ENCODE measurements around the gene SELENOO.

DNA sequence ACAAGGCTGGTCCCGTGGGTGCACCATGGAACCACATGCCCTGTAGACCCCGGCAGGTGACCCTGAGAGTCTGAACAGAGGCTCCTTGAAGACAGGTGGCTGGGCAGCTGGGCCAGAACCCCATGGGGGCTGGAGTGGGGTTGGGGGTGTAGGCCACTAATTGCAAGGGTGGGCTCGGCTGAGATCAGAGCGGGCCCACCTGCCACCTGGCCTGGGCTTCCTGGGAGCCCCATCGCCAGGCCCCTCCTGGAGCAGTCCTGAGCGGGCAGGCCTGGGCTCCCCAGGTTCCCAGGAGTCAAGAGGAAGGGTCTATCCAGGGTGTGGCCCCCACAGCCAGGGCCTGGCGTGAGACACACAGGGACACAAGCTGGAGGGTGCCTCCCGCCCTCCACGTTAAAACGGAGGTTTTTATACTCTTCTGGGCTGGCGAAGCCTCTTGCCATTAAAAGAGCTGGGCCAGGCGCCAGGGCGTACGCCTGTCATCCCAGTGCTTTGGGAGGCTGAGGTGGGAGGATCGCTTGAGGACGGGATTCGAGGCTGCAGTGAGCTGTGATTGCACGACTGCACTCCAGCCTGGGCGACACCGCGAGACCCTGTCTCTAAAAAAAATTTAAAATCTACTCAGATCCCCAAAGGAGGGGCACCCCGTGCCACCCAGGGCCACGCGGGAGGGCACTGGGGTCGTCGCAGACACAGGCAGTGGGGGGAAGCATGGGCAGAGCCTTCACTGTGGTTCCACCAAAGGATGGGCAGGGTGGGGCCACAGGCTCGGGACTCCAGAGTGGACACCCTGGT, 19.9 kb upstream of the SELENOO start:
- TF ChIP-seq, protein P1, sequence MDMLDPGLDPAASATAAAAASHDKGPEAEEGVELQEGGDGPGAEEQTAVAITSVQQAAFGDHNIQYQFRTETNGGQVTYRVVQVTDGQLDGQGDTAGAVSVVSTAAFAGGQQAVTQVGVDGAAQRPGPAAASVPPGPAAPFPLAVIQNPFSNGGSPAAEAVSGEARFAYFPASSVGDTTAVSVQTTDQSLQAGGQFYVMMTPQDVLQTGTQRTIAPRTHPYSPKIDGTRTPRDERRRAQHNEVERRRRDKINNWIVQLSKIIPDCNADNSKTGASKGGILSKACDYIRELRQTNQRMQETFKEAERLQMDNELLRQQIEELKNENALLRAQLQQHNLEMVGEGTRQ (IDR thresholded peaks at IDR 0.05; ENCODE audit: low read depth, low read length): no peak
- TF ChIP-seq, protein P1 (CRISPR knock-in tag; IDR thresholded peaks at IDR 0.05; ENCODE audit: borderline replicate concordance): no peak
- TF ChIP-seq ZNF30 (CRISPR knock-in tag; IDR thresholded peaks at IDR 0.05) (no peak), ZNF382 (CRISPR knock-in tag; IDR thresholded peaks at IDR 0.05; ENCODE audit: borderline replicate concordance) (no peak)

Data from HepG2 (cell line).